ENCODE measurements around the gene SIRPD.
"Not testable (repeated sequence)": the region's sequence is repeated elsewhere in the genome, so short reads cannot be mapped to it uniquely, and the experiment has no call there.

SIRPD gene

GRCh38 chr20:1537731-1538058, 19.8 kb downstream of the SIRPD start:
- DNase-seq (ENCODE audit: low spot score), result peak; percentile 32

DNA sequence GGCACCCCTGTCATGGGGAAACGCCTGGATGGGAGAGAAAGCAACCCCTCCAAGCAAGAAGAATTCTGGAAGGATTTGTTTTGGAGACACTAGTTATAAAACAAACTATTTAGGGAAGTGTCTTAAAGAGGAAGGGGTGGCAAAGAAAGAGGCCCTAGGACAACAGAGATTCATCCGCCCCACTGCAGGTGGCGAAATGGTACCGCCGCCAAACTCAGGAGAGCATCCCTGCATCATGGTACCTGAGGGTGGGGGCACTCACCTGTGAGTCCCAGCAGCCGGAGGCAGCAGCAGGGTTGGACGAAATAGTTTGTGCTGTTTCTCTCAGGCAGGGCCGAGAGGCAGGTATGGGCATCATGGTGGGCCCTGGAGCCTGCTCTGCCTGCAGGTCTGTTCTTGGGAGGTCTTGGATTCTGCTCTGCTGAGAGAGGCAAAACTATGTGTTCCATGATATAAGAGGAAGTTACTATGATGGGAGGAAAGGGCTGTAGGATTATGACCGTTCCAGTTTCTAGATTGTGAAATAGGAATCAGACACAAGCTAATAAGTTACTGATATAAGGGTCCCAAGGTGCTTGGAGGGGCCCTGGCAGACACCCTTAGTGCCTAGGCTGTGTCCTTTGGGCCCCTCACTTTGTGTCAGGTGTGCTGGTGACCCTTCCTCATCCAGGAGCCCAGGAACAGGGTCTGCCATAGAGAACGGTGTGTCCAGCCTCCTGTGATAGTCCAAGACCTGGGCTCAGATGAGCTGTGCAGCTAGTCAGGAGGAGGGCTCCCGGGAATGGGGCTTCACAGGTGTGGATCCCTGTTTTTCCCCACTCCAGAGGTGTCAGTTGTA, 20.4 kb downstream of the SIRPD start:
- no peak for DNase-seq (ENCODE audit: low spot score)

GRCh38 chr20:1535420-1536175, 21.9 kb downstream of the SIRPD start:
- no peak for DNase-seq (ENCODE audit: low spot score)

GRCh38 chr20:1534526-1534925, 23.0 kb downstream of the SIRPD start:
- DNase-seq (ENCODE audit: low spot score), result no peak

- no peak for DNase-seq (ENCODE audit: low spot score)
Measured at GRCh38 chr20:1533059-1533458, 24.4 kb downstream of the SIRPD start.

GRCh38 chr20:1528811-1529210, 28.7 kb downstream of the SIRPD start:
- no peak for DNase-seq (ENCODE audit: low spot score)

DNA sequence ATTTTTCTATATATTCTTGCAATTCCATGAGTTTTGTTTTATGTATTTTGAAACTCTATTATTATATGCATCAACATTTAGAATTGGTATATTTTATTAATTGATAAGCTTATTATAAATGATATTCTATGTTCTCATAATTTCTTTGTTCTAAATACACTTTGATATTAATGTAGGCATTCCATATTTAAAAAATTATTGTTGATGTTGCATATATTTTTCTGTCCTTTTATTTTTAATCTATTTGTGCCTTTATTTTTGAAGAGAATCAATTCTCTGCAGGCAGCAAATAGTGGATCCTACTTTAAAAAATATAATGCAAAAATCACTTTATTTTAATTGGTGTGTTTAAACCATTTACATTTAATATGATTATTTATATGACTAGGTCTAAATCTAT, 29.6 kb downstream of the SIRPD start:
- DNase-seq (ENCODE audit: low spot score), result no peak

- DNase-seq (ENCODE audit: low spot score), result no peak
Measured at GRCh38 chr20:1526896-1527295, 30.6 kb downstream of the SIRPD start.

GRCh38 chr20:1526310-1526709, 31.2 kb downstream of the SIRPD start:
- no peak for DNase-seq (ENCODE audit: low spot score)

DNA sequence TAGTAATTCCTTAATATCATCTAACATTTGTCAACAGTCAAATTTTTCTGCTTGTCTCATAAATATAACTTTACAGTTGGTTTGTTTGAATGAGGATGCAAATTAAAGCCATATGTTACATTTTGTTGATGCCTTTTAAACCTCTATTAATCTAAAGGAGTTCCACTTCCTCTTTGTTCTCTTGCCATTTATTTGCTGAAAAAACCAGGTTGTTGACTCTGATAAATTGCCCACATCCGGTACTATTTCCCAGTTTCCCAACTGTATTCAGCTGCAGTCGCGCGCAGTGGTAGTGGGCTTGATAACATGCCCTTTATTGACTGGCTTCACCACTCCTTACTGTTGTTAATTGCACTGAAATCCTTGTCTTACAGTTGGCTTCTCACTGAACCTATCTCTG, 33.5 kb downstream of the SIRPD start:
- no peak for DNase-seq (ENCODE audit: low spot score)

DNA sequence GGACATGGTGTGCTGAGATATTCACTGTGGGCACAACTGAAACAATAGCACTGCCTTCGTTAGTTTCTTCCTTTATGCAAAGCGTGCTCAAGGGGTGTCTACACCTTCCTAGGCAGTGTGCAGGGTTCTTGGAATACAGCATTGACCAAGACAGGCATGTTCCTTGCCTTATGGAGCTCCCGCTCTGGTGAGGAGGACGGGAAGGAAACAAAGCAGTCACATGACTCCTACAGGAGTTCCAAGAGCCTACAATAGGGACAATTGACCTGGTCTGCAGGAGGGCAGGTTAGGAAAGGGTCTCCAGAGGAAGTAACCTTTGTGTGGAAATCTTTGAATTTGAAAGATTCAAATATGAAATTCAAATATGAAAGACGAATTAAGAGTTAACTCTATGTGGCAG, 40.5 kb downstream of the SIRPD start:
- no peak for DNase-seq (ENCODE audit: low spot score)

DNA sequence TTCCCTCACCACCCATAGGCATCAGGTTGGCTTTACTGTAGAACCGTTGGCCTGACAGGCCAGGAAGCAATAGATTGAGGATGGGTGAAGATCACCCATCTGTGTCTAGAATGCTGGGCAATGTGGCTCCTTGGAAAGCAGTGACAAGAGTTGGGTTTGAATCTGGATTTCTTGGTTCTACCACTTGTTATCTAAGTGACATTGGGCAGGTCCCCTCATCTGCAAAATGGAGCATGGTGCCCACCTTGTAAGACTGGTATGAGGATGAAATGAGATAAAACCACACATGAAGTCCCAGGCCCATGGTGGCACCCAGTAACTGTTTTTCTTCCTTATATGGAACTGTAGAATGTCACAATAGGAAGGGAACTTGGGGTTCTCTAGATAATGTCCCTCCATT, 43.7 kb downstream of the SIRPD start:
- no peak for DNase-seq (ENCODE audit: low spot score)

GRCh38 chr20:1509237-1509636, 48.3 kb downstream of the SIRPD start:
- peak; percentile 20 for DNase-seq (ENCODE audit: low spot score)

GRCh38 chr20:1508574-1508973, 48.9 kb downstream of the SIRPD start:
- DNase-seq (ENCODE audit: low spot score), result no peak

DNA sequence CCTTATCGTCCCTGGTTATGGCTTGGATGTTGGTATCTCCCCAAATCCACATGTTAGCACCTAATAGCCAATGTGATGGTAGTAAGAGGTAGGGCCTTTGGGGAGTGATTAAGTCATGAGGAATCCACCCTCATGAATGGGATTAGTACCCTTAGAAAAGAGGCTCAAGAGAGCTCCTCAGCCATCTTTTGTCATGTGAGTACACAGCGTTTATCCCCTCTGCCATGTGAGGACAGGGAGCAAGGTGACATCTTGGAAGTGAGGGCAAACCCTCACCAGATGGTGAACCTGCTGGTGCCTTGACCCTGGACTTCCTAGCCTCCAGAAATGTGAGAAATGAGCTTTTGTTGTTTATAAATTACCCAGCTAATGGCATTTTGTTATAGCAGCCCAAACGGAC, 50.2 kb downstream of the SIRPD start:
- DNase-seq (ENCODE audit: low spot score), result no peak

GRCh38 chr20:1505871-1506270, 51.6 kb downstream of the SIRPD start:
- DNase-seq (ENCODE audit: low spot score), result no peak

GRCh38 chr20:1505361-1505760, 52.1 kb downstream of the SIRPD start:
- DNase-seq (ENCODE audit: low spot score), result no peak

- peak; percentile 75 for DNase-seq (ENCODE audit: low spot score)
Measured at GRCh38 chr20:1503564-1504227, 53.8 kb downstream of the SIRPD start.

- DNase-seq (ENCODE audit: low spot score), result no peak
Measured at GRCh38 chr20:1500496-1500895, 57.0 kb downstream of the SIRPD start.

- no peak for DNase-seq (ENCODE audit: low spot score)
Measured at GRCh38 chr20:1499528-1500420, 57.7 kb downstream of the SIRPD start.

GRCh38 chr20:1497371-1497770, 60.1 kb downstream of the SIRPD start:
- not testable (repeated sequence) for DNase-seq (ENCODE audit: low spot score)

GRCh38 chr20:1496930-1497329, 60.6 kb downstream of the SIRPD start:
- DNase-seq (ENCODE audit: low spot score), result no peak

Measured in putamen (tissue), 1 donor.